Measurements from ENCODE around the gene KCNC2. TPM values are rescaled to one million over a fixed set of nuclear protein-coding genes. Genes with fewer than 3 reads are reported as not detected.

Gene KCNC2
- under 1 TPM in 1 of 2 donors, not detected in 1; 0.04 TPM for polyA plus RNA-seq

- H3K9me3 ChIP-seq (ENCODE audit: control insufficient read depth in 2 of 2, insufficient read depth in 1 of 2, low read depth in 1 of 2, low read length in 1 of 2), result peaks cover 4 to 23% of the 10 kb centered on the region in 2 donors
- no peak within 1 kb of the TSS for H3K27ac ChIP-seq (ENCODE audit: low read depth in 2 of 2, low read length in 1 of 2)
- no peak within 1 kb of the TSS for H3K4me3 ChIP-seq (ENCODE audit: low read depth in 1 of 2, low read length in 2 of 2)
- 37 to 44% methylated on average over 3 of the region's 3 CpGs for WGBS, 2 donors
- peaks cover 3 to 16% of the 10 kb centered on the region in 2 donors for H3K27me3 ChIP-seq (ENCODE audit: control insufficient read depth in 1 of 2, insufficient read depth in 2 of 2, low read length in 2 of 2)
- H3K4me1 ChIP-seq (ENCODE audit: control insufficient read depth in 2 of 2, insufficient read depth in 2 of 2, low read length in 1 of 2), result peaks cover 3 to 6% of the 10 kb centered on the region in 2 donors
- no peaks in the 10 kb centered on the region for H3K36me3 ChIP-seq (ENCODE audit: control insufficient read depth in 2 of 2, insufficient read depth in 2 of 2, low read length in 1 of 2)
These were observed at the start of gene KCNC2 for GRCh38 chr12:75209812-75210138. Gene KCNC2, minus strand, starts transcription at chr12:75209839.

GRCh38 chr12:75259143-75259542, 49.5 kb upstream of the KCNC2 start:
- Histone ChIP-seq H3K27ac (ENCODE audit: low read depth in 2 of 2, low read length in 1 of 2) (no peak overlapping the region), H3K36me3 (ENCODE audit: control insufficient read depth in 2 of 2, insufficient read depth in 2 of 2, low read length in 1 of 2) (no peaks in the 10 kb centered on the region), H3K4me3 (ENCODE audit: low read depth in 1 of 2, low read length in 2 of 2) (no peak overlapping the region), H3K27me3 (ENCODE audit: control insufficient read depth in 1 of 2, insufficient read depth in 2 of 2, low read length in 2 of 2) (no peaks in the 10 kb centered on the region), H3K4me1 (ENCODE audit: control insufficient read depth in 2 of 2, insufficient read depth in 2 of 2, low read length in 1 of 2) (no peaks in the 10 kb centered on the region), H3K9me3 (ENCODE audit: control insufficient read depth in 2 of 2, insufficient read depth in 1 of 2, low read depth in 1 of 2, low read length in 1 of 2) (no peaks in the 10 kb centered on the region)
- WGBS, 2 donors, result 33 to 37% methylated on average over 1 of the region's 1 CpG

- Histone ChIP-seq H3K9me3 (ENCODE audit: control insufficient read depth in 2 of 2, insufficient read depth in 1 of 2, low read depth in 1 of 2, low read length in 1 of 2) (no peaks in the 10 kb centered on the region), H3K4me1 (ENCODE audit: control insufficient read depth in 2 of 2, insufficient read depth in 2 of 2, low read length in 1 of 2) (no peaks in the 10 kb centered on the region), H3K27me3 (ENCODE audit: control insufficient read depth in 1 of 2, insufficient read depth in 2 of 2, low read length in 2 of 2) (no peaks in the 10 kb centered on the region), H3K36me3 (ENCODE audit: control insufficient read depth in 2 of 2, insufficient read depth in 2 of 2, low read length in 1 of 2) (no peaks in the 10 kb centered on the region), H3K27ac (ENCODE audit: low read depth in 2 of 2, low read length in 1 of 2) (no peak overlapping the region), H3K4me3 (ENCODE audit: low read depth in 1 of 2, low read length in 2 of 2) (no peak overlapping the region)
- 63 to 80% methylated on average over 2 of the region's 2 CpGs for WGBS, 2 donors
These were observed 47.9 kb upstream of the KCNC2 start for GRCh38 chr12:75257510-75257909.

GRCh38 chr12:75245108-75245507, 35.5 kb upstream of the KCNC2 start:
- Histone ChIP-seq H3K9me3 (ENCODE audit: control insufficient read depth in 2 of 2, insufficient read depth in 1 of 2, low read depth in 1 of 2, low read length in 1 of 2) (no peaks in the 10 kb centered on the region), H3K36me3 (ENCODE audit: control insufficient read depth in 2 of 2, insufficient read depth in 2 of 2, low read length in 1 of 2) (no peaks in the 10 kb centered on the region), H3K27me3 (ENCODE audit: control insufficient read depth in 1 of 2, insufficient read depth in 2 of 2, low read length in 2 of 2) (no peaks in the 10 kb centered on the region), H3K4me3 (ENCODE audit: low read depth in 1 of 2, low read length in 2 of 2) (no peak overlapping the region), H3K27ac (ENCODE audit: low read depth in 2 of 2, low read length in 1 of 2) (no peak overlapping the region), H3K4me1 (ENCODE audit: control insufficient read depth in 2 of 2, insufficient read depth in 2 of 2, low read length in 1 of 2) (no peaks in the 10 kb centered on the region)

GRCh38 chr12:75239987-75240386, 30.3 kb upstream of the KCNC2 start:
- Histone ChIP-seq H3K4me1 (ENCODE audit: control insufficient read depth in 2 of 2, insufficient read depth in 2 of 2, low read length in 1 of 2) (no peaks in the 10 kb centered on the region), H3K36me3 (ENCODE audit: control insufficient read depth in 2 of 2, insufficient read depth in 2 of 2, low read length in 1 of 2) (no peaks in the 10 kb centered on the region), H3K9me3 (ENCODE audit: control insufficient read depth in 2 of 2, insufficient read depth in 1 of 2, low read depth in 1 of 2, low read length in 1 of 2) (no peaks in the 10 kb centered on the region), H3K4me3 (ENCODE audit: low read depth in 1 of 2, low read length in 2 of 2) (no peak overlapping the region), H3K27me3 (ENCODE audit: control insufficient read depth in 1 of 2, insufficient read depth in 2 of 2, low read length in 2 of 2) (no peaks in the 10 kb centered on the region), H3K27ac (ENCODE audit: low read depth in 2 of 2, low read length in 1 of 2) (no peak overlapping the region)

GRCh38 chr12:75236206-75236605, 26.6 kb upstream of the KCNC2 start:
- no peak overlapping the region for H3K4me3 ChIP-seq (ENCODE audit: low read depth in 1 of 2, low read length in 2 of 2)
- H3K27ac ChIP-seq (ENCODE audit: low read depth in 2 of 2, low read length in 1 of 2), result no peak overlapping the region
- no peaks in the 10 kb centered on the region for H3K9me3 ChIP-seq (ENCODE audit: control insufficient read depth in 2 of 2, insufficient read depth in 1 of 2, low read depth in 1 of 2, low read length in 1 of 2)
- no peaks in the 10 kb centered on the region for H3K27me3 ChIP-seq (ENCODE audit: control insufficient read depth in 1 of 2, insufficient read depth in 2 of 2, low read length in 2 of 2)
- no peaks in the 10 kb centered on the region for H3K4me1 ChIP-seq (ENCODE audit: control insufficient read depth in 2 of 2, insufficient read depth in 2 of 2, low read length in 1 of 2)
- 39 to 50% methylated on average over 1 of the region's 1 CpG for WGBS, 2 donors
- no peaks in the 10 kb centered on the region for H3K36me3 ChIP-seq (ENCODE audit: control insufficient read depth in 2 of 2, insufficient read depth in 2 of 2, low read length in 1 of 2)

GRCh38 chr12:75227132-75227531, 17.5 kb upstream of the KCNC2 start:
- H3K9me3 ChIP-seq (ENCODE audit: control insufficient read depth in 2 of 2, insufficient read depth in 1 of 2, low read depth in 1 of 2, low read length in 1 of 2), result no peaks in the 10 kb centered on the region
- H3K27ac ChIP-seq (ENCODE audit: low read depth in 2 of 2, low read length in 1 of 2), result no peak overlapping the region
- H3K36me3 ChIP-seq (ENCODE audit: control insufficient read depth in 2 of 2, insufficient read depth in 2 of 2, low read length in 1 of 2), result no peaks in the 10 kb centered on the region
- WGBS, 2 donors, result 78 to 79% methylated on average over 1 of the region's 1 CpG
- H3K4me3 ChIP-seq (ENCODE audit: low read depth in 1 of 2, low read length in 2 of 2), result no peak overlapping the region
- H3K4me1 ChIP-seq (ENCODE audit: control insufficient read depth in 2 of 2, insufficient read depth in 2 of 2, low read length in 1 of 2), result no peaks in the 10 kb centered on the region
- H3K27me3 ChIP-seq (ENCODE audit: control insufficient read depth in 1 of 2, insufficient read depth in 2 of 2, low read length in 2 of 2), result no peaks in the 10 kb centered on the region

GRCh38 chr12:75212072-75212471, 2.4 kb upstream of the KCNC2 start:
- H3K36me3 ChIP-seq (ENCODE audit: control insufficient read depth in 2 of 2, insufficient read depth in 2 of 2, low read length in 1 of 2), result no peaks in the 10 kb centered on the region
- H3K4me1 ChIP-seq (ENCODE audit: control insufficient read depth in 2 of 2, insufficient read depth in 2 of 2, low read length in 1 of 2), result peaks cover 3 to 6% of the 10 kb centered on the region in 2 donors
- 40 to 42% methylated on average over 3 of the region's 3 CpGs for WGBS, 2 donors
- no peak overlapping the region for H3K27ac ChIP-seq (ENCODE audit: low read depth in 2 of 2, low read length in 1 of 2)
- no peak overlapping the region for H3K4me3 ChIP-seq (ENCODE audit: low read depth in 1 of 2, low read length in 2 of 2)
- H3K27me3 ChIP-seq (ENCODE audit: control insufficient read depth in 1 of 2, insufficient read depth in 2 of 2, low read length in 2 of 2), result peaks cover 3 to 12% of the 10 kb centered on the region in 2 donors
- peaks cover 4 to 18% of the 10 kb centered on the region in 2 donors for H3K9me3 ChIP-seq (ENCODE audit: control insufficient read depth in 2 of 2, insufficient read depth in 1 of 2, low read depth in 1 of 2, low read length in 1 of 2)

- Histone ChIP-seq H3K4me1 (ENCODE audit: control insufficient read depth in 2 of 2, insufficient read depth in 2 of 2, low read length in 1 of 2) (peaks cover 3 to 6% of the 10 kb centered on the region in 2 donors), H3K36me3 (ENCODE audit: control insufficient read depth in 2 of 2, insufficient read depth in 2 of 2, low read length in 1 of 2) (no peaks in the 10 kb centered on the region), H3K27me3 (ENCODE audit: control insufficient read depth in 1 of 2, insufficient read depth in 2 of 2, low read length in 2 of 2) (peaks cover 3 to 16% of the 10 kb centered on the region in 2 donors), H3K27ac (ENCODE audit: low read depth in 2 of 2, low read length in 1 of 2) (no peak overlapping the region), H3K9me3 (ENCODE audit: control insufficient read depth in 2 of 2, insufficient read depth in 1 of 2, low read depth in 1 of 2, low read length in 1 of 2) (peaks cover 4 to 23% of the 10 kb centered on the region in 2 donors), H3K4me3 (ENCODE audit: low read depth in 1 of 2, low read length in 2 of 2) (no peak overlapping the region)
- 7 to 9% methylated on average over 50 of the region's 50 CpGs for WGBS, 2 donors
These were observed 505 bp downstream of the KCNC2 start for GRCh38 chr12:75208856-75209811.
